ENCODE data around the gene ACOT12.
"Not testable (repeated sequence)": the region's sequence is repeated elsewhere in the genome, so short reads cannot be mapped to it uniquely, and the experiment has no call there.

ACOT12 gene

DNA sequence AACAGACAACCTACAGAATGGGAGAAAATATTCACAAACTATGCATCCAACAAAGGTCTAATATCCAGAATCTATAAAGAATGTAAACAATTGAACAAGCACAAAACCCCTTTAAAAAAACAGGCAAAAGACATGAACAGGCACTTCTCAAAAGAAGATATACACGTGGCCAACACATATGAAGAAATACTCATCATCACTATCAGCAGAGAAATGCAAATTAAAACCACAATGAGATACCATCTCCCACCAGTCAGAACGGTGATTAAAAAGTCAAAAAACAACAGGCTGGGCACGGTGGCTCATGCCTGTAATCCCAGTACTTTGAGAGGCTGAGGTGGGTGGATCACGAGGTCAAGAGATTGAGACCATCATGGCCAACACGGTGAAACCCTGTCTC, 99.9 kb downstream of the ACOT12 start:
- not testable (repeated sequence) for DNase-seq

- DNase-seq: no peak
Observed at GRCh38 chr5:81292130-81292529, 101.8 kb downstream of the ACOT12 start.

GRCh38 chr5:81290146-81290545, 103.8 kb downstream of the ACOT12 start:
- DNase-seq: no peak

- DNase-seq: no peak
Observed at GRCh38 chr5:81288021-81288433, 105.9 kb downstream of the ACOT12 start.

DNA sequence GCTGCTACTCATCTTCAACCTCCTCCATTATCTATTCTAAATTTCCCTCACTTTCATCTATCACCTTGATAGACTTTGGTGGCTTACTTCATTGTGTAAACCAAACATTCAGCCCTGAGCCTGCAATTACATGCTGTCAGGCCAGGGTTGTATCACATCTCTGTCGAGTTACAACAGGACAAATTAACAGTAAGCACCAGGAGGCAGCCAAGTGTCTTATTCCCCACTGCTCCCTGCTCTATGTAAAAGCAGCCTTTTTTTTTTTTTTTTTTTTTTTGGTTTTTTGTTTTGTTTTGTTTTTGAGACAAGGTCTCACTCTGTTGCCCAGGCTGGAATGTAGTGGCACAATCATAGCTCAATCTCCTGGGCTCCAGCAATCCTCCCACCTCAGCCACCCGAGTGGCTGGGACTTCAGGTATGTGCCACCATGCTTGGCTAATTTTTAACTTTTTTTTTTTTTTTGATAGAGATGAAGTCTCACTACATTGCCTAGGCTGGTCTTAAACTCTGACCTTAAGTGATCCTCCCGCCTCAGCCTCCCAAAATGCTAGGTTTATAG, 107.8 kb downstream of the ACOT12 start:
- no peak for DNase-seq

DNA sequence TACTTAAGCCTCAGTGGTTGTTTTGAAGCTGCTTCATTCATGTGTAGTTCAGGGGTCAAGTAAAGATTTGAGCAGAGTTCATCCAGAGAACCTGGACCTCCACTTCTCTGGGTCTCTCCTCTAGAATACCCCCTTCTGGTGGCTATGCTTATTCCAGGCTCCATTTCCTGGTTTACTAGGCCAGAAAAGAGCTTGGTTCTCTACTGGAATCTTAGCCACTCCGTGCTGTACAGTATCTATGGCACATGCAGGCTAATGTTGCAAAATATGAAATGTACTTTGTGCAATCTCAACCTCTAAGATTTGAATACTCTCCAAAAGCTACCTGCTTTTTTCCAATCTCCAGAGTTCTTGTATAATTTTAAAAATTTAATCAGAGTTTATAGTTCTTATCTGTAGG, 110.0 kb downstream of the ACOT12 start:
- no peak for DNase-seq
